ENCODE measurements around the gene RNF224.
"Not testable (repeated sequence)": the region's sequence is repeated elsewhere in the genome, so short reads cannot be mapped to it uniquely, and the experiment has no call there.

RNF224 gene

GRCh38 chr9:137236238-137236935 is 9.1 kb downstream of the RNF224 start:
- DNase-seq (ENCODE audit: low read depth), result peak; percentile 88
- H3K4me3 ChIP-seq (ENCODE audit: low read depth, low read length), result no peak overlapping the region
- TF ChIP-seq MYC (IDR thresholded peaks at IDR 0.05; ENCODE audit: low read depth, low read length) (peak; percentile 27; the same call in 1 of the 2 replicates), POLR2A (IDR thresholded peaks at IDR 0.05; ENCODE audit: extremely low read depth, insufficient read length) (no peak)
- TF ChIP-seq, protein P1, sequence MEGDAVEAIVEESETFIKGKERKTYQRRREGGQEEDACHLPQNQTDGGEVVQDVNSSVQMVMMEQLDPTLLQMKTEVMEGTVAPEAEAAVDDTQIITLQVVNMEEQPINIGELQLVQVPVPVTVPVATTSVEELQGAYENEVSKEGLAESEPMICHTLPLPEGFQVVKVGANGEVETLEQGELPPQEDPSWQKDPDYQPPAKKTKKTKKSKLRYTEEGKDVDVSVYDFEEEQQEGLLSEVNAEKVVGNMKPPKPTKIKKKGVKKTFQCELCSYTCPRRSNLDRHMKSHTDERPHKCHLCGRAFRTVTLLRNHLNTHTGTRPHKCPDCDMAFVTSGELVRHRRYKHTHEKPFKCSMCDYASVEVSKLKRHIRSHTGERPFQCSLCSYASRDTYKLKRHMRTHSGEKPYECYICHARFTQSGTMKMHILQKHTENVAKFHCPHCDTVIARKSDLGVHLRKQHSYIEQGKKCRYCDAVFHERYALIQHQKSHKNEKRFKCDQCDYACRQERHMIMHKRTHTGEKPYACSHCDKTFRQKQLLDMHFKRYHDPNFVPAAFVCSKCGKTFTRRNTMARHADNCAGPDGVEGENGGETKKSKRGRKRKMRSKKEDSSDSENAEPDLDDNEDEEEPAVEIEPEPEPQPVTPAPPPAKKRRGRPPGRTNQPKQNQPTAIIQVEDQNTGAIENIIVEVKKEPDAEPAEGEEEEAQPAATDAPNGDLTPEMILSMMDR (IDR thresholded peaks at IDR 0.05; ENCODE audit: low read depth, low read length), result peak; percentile 94

GRCh38 chr9:137236936-137237421 is 9.7 kb downstream of the RNF224 start:
- TF ChIP-seq POLR2A (IDR thresholded peaks at IDR 0.05; ENCODE audit: extremely low read depth, insufficient read length), result no peak
- TF ChIP-seq, protein P2, sequence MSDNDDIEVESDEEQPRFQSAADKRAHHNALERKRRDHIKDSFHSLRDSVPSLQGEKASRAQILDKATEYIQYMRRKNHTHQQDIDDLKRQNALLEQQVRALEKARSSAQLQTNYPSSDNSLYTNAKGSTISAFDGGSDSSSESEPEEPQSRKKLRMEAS (IDR thresholded peaks at IDR 0.05; ENCODE audit: low read depth, low read length), result peak; percentile 29; the same call in 1 of the 2 replicates
- TF ChIP-seq, protein P1 (IDR thresholded peaks at IDR 0.05; ENCODE audit: low read depth, low read length), result no peak
- 0 out of 2 replicates have a peak, but pooled peaks have one; percentile 41 for TF ChIP-seq MYC (IDR thresholded peaks at IDR 0.05; ENCODE audit: low read depth, low read length)
- H3K4me3 ChIP-seq (ENCODE audit: low read depth, low read length), result no peak overlapping the region
- DNase-seq (ENCODE audit: low read depth), result peak; percentile 61

DNA sequence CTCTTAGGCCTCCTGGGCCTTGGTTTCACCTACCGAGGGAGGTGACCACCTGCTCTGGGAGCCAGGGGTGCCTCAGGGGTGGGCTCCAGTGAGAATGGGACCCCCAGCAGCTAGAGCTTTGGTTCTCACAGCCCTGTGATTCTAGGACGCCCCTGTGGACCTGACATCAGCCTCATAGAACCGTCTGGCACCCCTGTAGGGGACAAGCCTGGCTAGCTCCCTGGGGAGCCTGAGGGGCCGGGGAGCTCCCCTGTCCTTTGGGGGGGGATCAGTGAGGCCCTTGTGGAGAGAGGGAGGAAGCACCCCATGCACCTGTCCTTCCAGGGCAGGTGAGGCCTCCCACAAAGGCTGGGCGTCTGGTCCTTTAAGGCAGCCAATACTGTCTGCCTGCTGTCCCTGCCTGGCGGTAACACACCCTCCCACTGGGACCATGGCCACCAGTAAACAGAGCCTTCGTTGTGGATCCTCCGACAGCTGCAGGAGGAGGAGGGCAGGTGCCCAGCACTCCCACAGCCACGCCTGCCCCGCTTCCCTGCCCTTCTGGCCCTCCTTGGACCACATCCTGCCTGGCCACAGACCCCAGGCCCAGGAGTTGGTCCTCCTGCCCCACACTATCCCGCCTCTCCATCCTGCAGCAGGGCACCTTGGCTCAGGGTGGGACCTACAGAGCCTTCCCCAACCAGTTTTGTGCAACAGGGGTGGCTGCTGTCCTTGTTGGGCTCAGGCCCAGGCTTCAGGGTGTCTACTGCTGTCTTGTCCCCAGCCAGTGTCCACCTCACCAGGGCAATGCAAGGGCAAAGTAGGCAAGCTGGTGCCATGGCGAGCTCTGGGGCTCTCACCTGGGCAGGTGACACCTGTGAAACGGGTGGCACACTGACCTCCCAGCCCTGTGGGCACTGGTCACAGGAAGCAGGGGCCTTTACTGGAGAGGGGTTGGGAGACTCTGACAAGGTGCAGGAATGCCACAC is 10.7 kb downstream of the RNF224 start:
- no peak overlapping the region for H3K4me3 ChIP-seq (ENCODE audit: low read depth, low read length)
- peak; percentile 42 for DNase-seq (ENCODE audit: low read depth)

GRCh38 chr9:137239541-137240200 is 12.4 kb downstream of the RNF224 start:
- peak overlapping the region; percentile 81 for H3K4me3 ChIP-seq (ENCODE audit: low read depth, low read length)
- DNase-seq (ENCODE audit: low read depth), result not testable (repeated sequence)

More for the DNA sequence above, 10.7 kb downstream of the RNF224 start:
- TF ChIP-seq, protein P2 (IDR thresholded peaks at IDR 0.05; ENCODE audit: low read depth, low read length), result no peak
- no peak for TF ChIP-seq POLR2A (IDR thresholded peaks at IDR 0.05; ENCODE audit: extremely low read depth, insufficient read length)
- no peak for TF ChIP-seq MYC (IDR thresholded peaks at IDR 0.05; ENCODE audit: low read depth, low read length)
- TF ChIP-seq, protein P1 (IDR thresholded peaks at IDR 0.05; ENCODE audit: low read depth, low read length), result no peak

- peak; percentile 83 for DNase-seq (ENCODE audit: low read depth)
- peak overlapping the region; percentile 81 for H3K4me3 ChIP-seq (ENCODE audit: low read depth, low read length)
- TF ChIP-seq, protein P2 (IDR thresholded peaks at IDR 0.05; ENCODE audit: low read depth, low read length), result peak; percentile 85
- TF ChIP-seq, protein P1 (IDR thresholded peaks at IDR 0.05; ENCODE audit: low read depth, low read length), result no peak
- TF ChIP-seq MYC (IDR thresholded peaks at IDR 0.05; ENCODE audit: low read depth, low read length), result peak; percentile 86; the same call in 1 of the 2 replicates
Measured at GRCh38 chr9:137240318-137240840, 13.1 kb downstream of the RNF224 start.

All from NB4 (cell line).